HCT116 (cell line): ENCODE results near the gene GLYATL3. TPM values are rescaled to one million over a fixed set of nuclear protein-coding genes. Genes with fewer than 3 reads are reported as not detected.

ENCODE experiments used
- ATAC-seq: fragments of 200-7000 bp; cut with Tn5 transposase; 2 replicates; pipeline ENCODE4 v1.9.1; 2020; ENCODE audit warnings: mild to moderate bottlenecking, moderate library complexity
- BruUV-seq: library from RNA; stranded (reverse); fragments of 400-500 nt; replicated peaks from 2 replicates; lab custom pipeline; 2021; lab: Mats Ljungman, UMichigan
- CTCF ChIA-PET: fragments of 300-600 bp; sonication (Branson Sonifier 250); formaldehyde crosslinking; loops from one replicate; lab custom pipeline; 2021; ENCODE audit warnings: antibody characterized with exemption; lab: Charles Lee
- POLR2A ChIA-PET: fragments of 300-600, 350-600 bp; sonication (Branson Sonifier 250); formaldehyde crosslinking; loops from one replicate; lab custom pipeline; 2021; ENCODE audit warnings: antibody characterized with exemption; lab: Charles Lee
- RAD21 ChIA-PET, 2 experiments: fragments of 300-600 bp; sonication (Branson Sonifier 250); formaldehyde crosslinking; loops; one replicate each; lab custom pipeline; 2023; ENCODE audit warnings: low total read pairs in 2 of 2; ENCODE audit not compliant: uncharacterized antibody in 2 of 2, unreplicated experiment in 2 of 2, low non-redundant PET in 1 of 2; lab: Charles Lee
- DNase-seq: peaks from one replicate; pipeline ENCODE4 v3.0.0-alpha.2; 2010; ENCODE audit warnings: low read depth, low spot score
- H2AFZ ChIP-seq: fragments of 200-600 bp; shearing (Covaris generic), sonication (generic); 2 replicates; pipeline ENCODE4 v1.6.1; 2017; ENCODE audit warnings: low read depth, mixed run types, mixed read lengths, antibody characterized with exemption, low read length; ENCODE audit not compliant: poor library complexity, severe bottlenecking
- H3K27ac ChIP-seq: 2 replicates; pipeline ENCODE4 v1.5.1; 2012; ENCODE audit warnings: low read depth, low read length
- H3K27me3 ChIP-seq: fragments of 200-600 bp; sonication (generic); 2 replicates; pipeline ENCODE4 v1.6.1; 2016; ENCODE audit warnings: mixed run types, low read length, mixed read lengths; ENCODE audit not compliant: insufficient read depth
- H3K36me3 ChIP-seq, 2 experiments: fragments of 200-500 bp in 1 of 2; fragments of 200-600 bp in 1 of 2; sonication (Bioruptor generic) in 1 of 2; sonication (generic) in 1 of 2; 2 replicates each; pipeline versions ENCODE4 v1.5.1 to v1.6.1; 2014 to 2016; ENCODE audit warnings: low read length in 2 of 2, inconsistent platforms in 1 of 2, mixed read lengths in 1 of 2, mixed run types in 1 of 2; ENCODE audit not compliant: insufficient read depth in 2 of 2, control insufficient read depth in 1 of 2
- H3K4me1 ChIP-seq, 2 experiments: fragments of 200-600 bp in 1 of 2; sonication (generic) in 1 of 2; 2 replicates each; pipeline versions ENCODE4 v1.5.1 to v1.6.1; 2012 to 2017; ENCODE audit warnings: low read length in 2 of 2, inconsistent platforms in 1 of 2, mild to moderate bottlenecking in 1 of 2, mixed read lengths in 1 of 2, mixed run types in 1 of 2, moderate library complexity in 1 of 2; ENCODE audit not compliant: insufficient read depth in 2 of 2, control insufficient read depth in 1 of 2
- H3K4me2 ChIP-seq: fragments of 200-600 bp; sonication (generic); 2 replicates; pipeline ENCODE4 v1.6.1; 2017; ENCODE audit warnings: mixed run types, low read length, mixed read lengths
- H3K4me3 ChIP-seq, 2 experiments: fragments of 200-600 bp in 1 of 2; sonication (generic) in 1 of 2; replicated peaks in 1 of 2; 2 replicates each; pipeline ENCODE4 v1.5.1; 2011 to 2016; ENCODE audit warnings: low read length in 2 of 2, control low read depth in 1 of 2, low read depth in 1 of 2, mild to moderate bottlenecking in 1 of 2, mixed read lengths in 1 of 2, mixed run types in 1 of 2
- H3K79me2 ChIP-seq: fragments of 200-600 bp; sonication (generic); 2 replicates; pipeline ENCODE4 v1.6.1; 2017; ENCODE audit warnings: mild to moderate bottlenecking, mixed run types, low read length, moderate library complexity, mixed read lengths; ENCODE audit not compliant: insufficient read depth
- H3K9ac ChIP-seq: fragments of 200-600 bp; sonication (generic); 2 replicates; pipeline ENCODE4 v1.6.1; 2016; ENCODE audit warnings: low read length, mixed read lengths
- H3K9me2 ChIP-seq: fragments of 200-600 bp; sonication (generic), shearing (Covaris generic); 2 replicates; pipeline ENCODE4 v1.6.1; 2017; ENCODE audit warnings: mixed run types, mild to moderate bottlenecking, moderate library complexity; ENCODE audit not compliant: insufficient read depth
- H3K9me3 ChIP-seq, 2 experiments: fragments of 200-500 bp in 1 of 2; fragments of 200-600 bp in 1 of 2; sonication (Bioruptor generic) in 1 of 2; sonication (generic) in 1 of 2; 2 replicates each; pipeline ENCODE4 v1.6.1; 2014 to 2017; ENCODE audit warnings: low read length in 2 of 2, mixed read lengths in 2 of 2, inconsistent platforms in 1 of 2, low read depth in 1 of 2, mild to moderate bottlenecking in 1 of 2, mixed run types in 1 of 2, moderate library complexity in 1 of 2; ENCODE audit not compliant: control insufficient read depth in 1 of 2, insufficient read depth in 1 of 2
- H4K20me1 ChIP-seq: fragments of 200-600 bp; sonication (generic), shearing (Covaris generic); 2 replicates; pipeline ENCODE4 v1.6.1; 2017; ENCODE audit warnings: mixed run types, mild to moderate bottlenecking, moderate library complexity; ENCODE audit not compliant: insufficient read depth
- ATF3 ChIP-seq: IDR thresholded peaks from 2 replicates; pipeline ENCODE4 v1.6.1; 2012
- CEBPB ChIP-seq: IDR thresholded peaks from 2 replicates; pipeline ENCODE4 v1.6.1; 2012; ENCODE audit warnings: low read depth
- EZH2 ChIP-seq: fragments of 200-600 bp; sonication (generic); IDR thresholded peaks from 2 replicates; pipeline ENCODE4 v1.6.1; 2017; ENCODE audit warnings: antibody characterized with exemption, mixed run types
- EZH2phosphoT487 ChIP-seq: fragments of 200-600 bp; IDR thresholded peaks from 2 replicates; pipeline ENCODE4 v1.6.1; 2018; ENCODE audit warnings: antibody characterized with exemption, borderline replicate concordance
- FOSL1 ChIP-seq: IDR thresholded peaks from 2 replicates; pipeline ENCODE4 v1.6.1; 2012; ENCODE audit warnings: low read depth
- JUND ChIP-seq: IDR thresholded peaks from 2 replicates; pipeline ENCODE4 v1.6.1; 2012
- POLR2A ChIP-seq: IDR thresholded peaks from 2 replicates; pipeline ENCODE4 v1.7.0; 2011; ENCODE audit warnings: borderline replicate concordance; ENCODE audit not compliant: insufficient read depth, insufficient read length; ENCODE audit errors: extremely low read depth
- RAD21 ChIP-seq: IDR thresholded peaks from 2 replicates; pipeline ENCODE4 v1.6.1; 2012; ENCODE audit warnings: low read depth, mild to moderate bottlenecking
- REST ChIP-seq: IDR thresholded peaks from 2 replicates; pipeline ENCODE4 v1.6.1; 2012; ENCODE audit warnings: low read depth
- SP1 ChIP-seq: IDR thresholded peaks from 2 replicates; pipeline ENCODE4 v1.6.1; 2012; ENCODE audit warnings: low read depth
- intact Hi-C: fragments of 100-400 bp; cut with micrococcal nuclease; formaldehyde crosslinking; loops from 2 replicates; pipeline ENCODE4 v1.10.0; 2022
- total RNA-seq: library from RNA; stranded (reverse); gene quantifications from one replicate; pipeline ENCODE4 v1.2.1, GENCODE V29; 2021; ENCODE audit not compliant: unreplicated experiment
- TF ChIP-seq, protein P1 (sequence below): IDR thresholded peaks from 2 replicates; pipeline ENCODE4 v1.6.1; 2012

GLYATL3 gene
- total RNA-seq, 1 experiment from 2014 or later: not detected

DNA sequence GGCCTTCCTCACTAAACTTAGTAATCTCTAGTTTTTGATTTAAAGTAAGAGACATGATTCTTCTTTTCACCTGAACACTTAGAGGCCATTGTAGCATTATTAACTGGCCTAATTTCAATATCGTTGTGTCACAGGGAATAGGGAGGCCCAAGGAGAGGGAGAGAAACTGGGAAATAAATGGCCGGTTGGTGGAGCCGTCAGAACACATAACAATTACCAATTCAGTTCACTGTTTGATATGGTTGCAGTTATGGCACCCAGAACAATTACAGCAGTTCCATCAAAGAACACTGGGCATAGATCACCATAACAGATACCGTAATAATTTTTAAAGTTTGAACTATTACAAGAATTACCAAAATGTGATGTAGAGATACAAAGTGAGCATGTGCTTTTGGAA lies 9.1 kb upstream of the GLYATL3 start:
- peaks cover 4 to 10% of the 10 kb centered on the region in 2 experiments for H3K36me3 ChIP-seq
- DNase-seq: no peak
- H3K9me2 ChIP-seq: no peaks in the 10 kb centered on the region
- no peak for ATAC-seq
- intact Hi-C loops: no loop called here
- ChIA-PET CTCF (no interaction called here), RAD21 (no interaction called here), POLR2A (no interaction called here)
- no peak overlapping the region for H3K4me3 ChIP-seq
- BruUV-seq: no TSS peak
- H3K9ac ChIP-seq: no peak overlapping the region
- H3K4me1 ChIP-seq: no peaks in the 10 kb centered on the region
- no peak overlapping the region for H3K27ac ChIP-seq
- no peak for TF ChIP-seq ATF3
- no peak for TF ChIP-seq REST
- TF ChIP-seq FOSL1: no peak
- TF ChIP-seq EZH2: no peak
- TF ChIP-seq SP1: no peak
- TF ChIP-seq EZH2phosphoT487: no peak
- TF ChIP-seq JUND: no peak
- TF ChIP-seq, all 23 proteins: peak for 0
- Histone ChIP-seq H3K9me3 (no peaks in the 10 kb centered on the region), H3K79me2 (no peaks in the 10 kb centered on the region), H3K4me2 (no peak overlapping the region), H3K27me3 (no peaks in the 10 kb centered on the region), H4K20me1 (no peaks in the 10 kb centered on the region), H2AFZ (no peak overlapping the region)

- TF ChIP-seq FOSL1 (no peak), CEBPB (no peak), RAD21 (no peak), POLR2A (no peak), EZH2 (no peak), EZH2phosphoT487 (no peak)
- TF ChIP-seq, protein P1, sequence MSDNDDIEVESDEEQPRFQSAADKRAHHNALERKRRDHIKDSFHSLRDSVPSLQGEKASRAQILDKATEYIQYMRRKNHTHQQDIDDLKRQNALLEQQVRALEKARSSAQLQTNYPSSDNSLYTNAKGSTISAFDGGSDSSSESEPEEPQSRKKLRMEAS: no peak
- TF ChIP-seq, all 23 proteins: peak for 0
- intact Hi-C loops: no loop called here
- Histone ChIP-seq H3K79me2 (no peaks in the 10 kb centered on the region), H3K36me3 (no peaks in the 10 kb centered on the region; a peak in 1 of 4 replicates), H2AFZ (no peak overlapping the region), H3K27me3 (no peaks in the 10 kb centered on the region), H3K4me1 (no peaks in the 10 kb centered on the region), H3K9me3 (no peaks in the 10 kb centered on the region), H3K9ac (no peak overlapping the region), H3K4me2 (no peak overlapping the region), H3K27ac (no peak overlapping the region), H3K4me3 (no peak overlapping the region), H4K20me1 (no peaks in the 10 kb centered on the region), H3K9me2 (no peaks in the 10 kb centered on the region)
- no TSS peak for BruUV-seq
- RAD21 ChIA-PET: no interaction called here
- POLR2A ChIA-PET: no interaction called here
- no peak for ATAC-seq
- no peak for DNase-seq
- CTCF ChIA-PET: interaction anchor here (0.8 kb wide), 1 partner anchor 35 kb away, joined by 3 read pairs; no protein-coding TSS in a partner anchor
Observed at GRCh38 chr6:49497304-49497703, 2.4 kb upstream of the GLYATL3 start.
